Heart left ventricle (tissue), 16 donors: ENCODE results near the gene ZFYVE26. TPM values are rescaled to one million over a fixed set of nuclear protein-coding genes. Genes with fewer than 3 reads are reported as not detected.

ENCODE experiments used
- ATAC-seq, 4 donors: fragments of 200-7000 bp; cut with Tn5 transposase; one replicate each; pipeline ENCODE4 v1.9.1; 2020 to 2022; ENCODE audit warnings: moderate library complexity in 4 of 4, mild to moderate bottlenecking in 3 of 4, moderate number of reproducible peaks in 1 of 4
- DNase-seq, 5 donors: peaks; one replicate each; pipeline ENCODE4 v3.0.0-alpha.2; 2020
- H3K27ac ChIP-seq, 12 donors: fragments of 200-600 bp; sonication (generic) in 4 of 12; one replicate each; pipeline versions ENCODE4 v1.5.0 to v1.8.0; 2016 to 2022; ENCODE audit warnings: mild to moderate bottlenecking in 2 of 12
- H3K27me3 ChIP-seq, 9 donors: fragments of 200-600 bp; sonication (generic) in 2 of 9; one replicate each; pipeline versions ENCODE4 v1.5.1 to v1.8.0; 2016 to 2022; ENCODE audit warnings: mild to moderate bottlenecking in 3 of 9
- H3K36me3 ChIP-seq, 9 donors: fragments of 200-600 bp; sonication (generic) in 2 of 9; one replicate each; pipeline versions ENCODE4 v1.5.0 to v1.8.0; 2018 to 2022; ENCODE audit warnings: mild to moderate bottlenecking in 2 of 9
- H3K4me1 ChIP-seq, 12 donors: fragments of 200-600 bp; sonication (generic) in 4 of 12; one replicate each; pipeline versions ENCODE4 v1.5.0 to v1.8.0; 2016 to 2022; ENCODE audit warnings: mild to moderate bottlenecking in 3 of 12
- H3K4me3 ChIP-seq, 12 donors: fragments of 200-600 bp; sonication (generic) in 4 of 12; one replicate each; pipeline versions ENCODE4 v1.5.0 to v1.8.0; 2017 to 2022; ENCODE audit warnings: mild to moderate bottlenecking in 9 of 12, moderate library complexity in 4 of 12
- H3K9me3 ChIP-seq, 12 donors: fragments of 200-600 bp; sonication (generic) in 4 of 12; one replicate each; pipeline versions ENCODE4 v1.5.0 to v1.8.0; 2016 to 2022; ENCODE audit warnings: mild to moderate bottlenecking in 1 of 12
- POLR2A ChIP-seq, 2 donors: fragments of 450-650 bp; IDR thresholded peaks; one replicate each; pipeline ENCODE4 v1.6.1; 2017; ENCODE audit warnings: antibody characterized with exemption in 2 of 2, mild to moderate bottlenecking in 2 of 2, moderate library complexity in 2 of 2
- WGBS, 4 donors: extraction: QIAGEN DNeasy Blood & Tissue Kit in 2 of 4; methylation state at CpG; one replicate each; pipeline versions ENCODE4 v1.1.5 to v1.1.7; 2013 to 2018; 5-methylcytosine and 5-hydroxymethylcytosine counted together
- intact Hi-C, 10 donors: fragments of 100-400 bp; cut with DNase I; formaldehyde crosslinking; loops; one replicate each; pipeline versions ENCODE4 v1.11.1 to v1.14.2; 2022
- polyA plus RNA-seq, 2 donors: library from polyadenylated mRNA; stranded (reverse); fragments of 200-250 nt; gene quantifications; one replicate each; pipeline ENCODE4 v1.2.3, GENCODE V29; 2013
- total RNA-seq, 9 donors: library from RNA; depleted of rRNA in 2 of 9; stranded (reverse); fragments of >200 nt in 2 of 9; fragmentation: NEBNext Ultra II Directional in 3 of 9; extraction: Animal tissue kit (Norgen Biotek cat#: 25700) in 3 of 9; gene quantifications; one replicate each; pipeline versions ENCODE4 v1.1.0 to v1.2.4, GENCODE V29; 2016 to 2023
- TF ChIP-seq, protein P1 (sequence below), 12 donors: fragments of 200-600 bp; sonication (generic) in 4 of 12; IDR thresholded peaks; one replicate each; pipeline versions ENCODE4 v1.5.0 to v1.8.0; 2018 to 2022; ENCODE audit warnings: antibody characterized with exemption in 12 of 12, mild to moderate bottlenecking in 5 of 12
- donor health status: ischemic (EF 13 %, LVEDD 7.1; RV severe dilation, severe dysfunction).
- donor health status: healthy with polysubstance abuse.
- donor health status: DM: no; HTN: yes; CAD: no.
- donor health status: DM: no; HTN: no; CAD: no.
- donor health status: ischemic (EF 25% LVEDD 6.9; RV normal size, moderate dysfunction).
- donor health status: ischemic (EF 25% LVEDD 5.7; RV mildly dilated, moderate dysfunction).
- donor health status: healthy.
- donor health status: DM: yes; HTN: yes; CAD: no.
- donor health status: ischemic (EF 35%, LVEDD 5.7; RV mildly dilated, moderate dysfunction).
- donor health status: nonischemic (EF 11% LVEDD 7.7; RV severe dilation, severe dysfunction).
- donor health status: DM: yes; HTN: yes; CAD: no.
- donor health status: PGD.
- donor health status: ischemic (EF 29% LVEDD 5.4; RV normal size, mild dysfunction).
- donor health status: nonischemic (EF 23%, LVEDD 6.1; RV moderate dilation, normal function).

ZFYVE26 gene
- total and polyA plus RNA-seq, 11 donors, result 5.1 to 24.1 (median 18.2) TPM

GRCh38 chr14:67738740-67739504, 77.5 kb downstream of the ZFYVE26 start:
- TF ChIP-seq, protein P1, sequence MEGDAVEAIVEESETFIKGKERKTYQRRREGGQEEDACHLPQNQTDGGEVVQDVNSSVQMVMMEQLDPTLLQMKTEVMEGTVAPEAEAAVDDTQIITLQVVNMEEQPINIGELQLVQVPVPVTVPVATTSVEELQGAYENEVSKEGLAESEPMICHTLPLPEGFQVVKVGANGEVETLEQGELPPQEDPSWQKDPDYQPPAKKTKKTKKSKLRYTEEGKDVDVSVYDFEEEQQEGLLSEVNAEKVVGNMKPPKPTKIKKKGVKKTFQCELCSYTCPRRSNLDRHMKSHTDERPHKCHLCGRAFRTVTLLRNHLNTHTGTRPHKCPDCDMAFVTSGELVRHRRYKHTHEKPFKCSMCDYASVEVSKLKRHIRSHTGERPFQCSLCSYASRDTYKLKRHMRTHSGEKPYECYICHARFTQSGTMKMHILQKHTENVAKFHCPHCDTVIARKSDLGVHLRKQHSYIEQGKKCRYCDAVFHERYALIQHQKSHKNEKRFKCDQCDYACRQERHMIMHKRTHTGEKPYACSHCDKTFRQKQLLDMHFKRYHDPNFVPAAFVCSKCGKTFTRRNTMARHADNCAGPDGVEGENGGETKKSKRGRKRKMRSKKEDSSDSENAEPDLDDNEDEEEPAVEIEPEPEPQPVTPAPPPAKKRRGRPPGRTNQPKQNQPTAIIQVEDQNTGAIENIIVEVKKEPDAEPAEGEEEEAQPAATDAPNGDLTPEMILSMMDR (IDR thresholded peaks at IDR 0.05), result no peak
- no peak for TF ChIP-seq POLR2A (IDR thresholded peaks at IDR 0.05)
- peak overlapping the region in 2 of 12 donors; percentile 17 to 30 for H3K27ac ChIP-seq
- H3K36me3 ChIP-seq, result no peaks in the 10 kb centered on the region
- WGBS, 4 donors, result 60 to 67% (median 62%) methylated on average over 12 of the region's 12 CpGs
- intact Hi-C loops, result no loop called here
- DNase-seq, result peak in 4 of 5 donors; percentile 61 to 78 (median 69)
- no peaks in the 10 kb centered on the region for H3K27me3 ChIP-seq
- peaks cover 0 to 32% (median 15%) of the 10 kb centered on the region in 12 donors for H3K4me1 ChIP-seq
- H3K9me3 ChIP-seq, result no peaks in the 10 kb centered on the region
- ATAC-seq, result peak; percentile 48 to 75 (median 70)
- H3K4me3 ChIP-seq, result no peak overlapping the region

DNA sequence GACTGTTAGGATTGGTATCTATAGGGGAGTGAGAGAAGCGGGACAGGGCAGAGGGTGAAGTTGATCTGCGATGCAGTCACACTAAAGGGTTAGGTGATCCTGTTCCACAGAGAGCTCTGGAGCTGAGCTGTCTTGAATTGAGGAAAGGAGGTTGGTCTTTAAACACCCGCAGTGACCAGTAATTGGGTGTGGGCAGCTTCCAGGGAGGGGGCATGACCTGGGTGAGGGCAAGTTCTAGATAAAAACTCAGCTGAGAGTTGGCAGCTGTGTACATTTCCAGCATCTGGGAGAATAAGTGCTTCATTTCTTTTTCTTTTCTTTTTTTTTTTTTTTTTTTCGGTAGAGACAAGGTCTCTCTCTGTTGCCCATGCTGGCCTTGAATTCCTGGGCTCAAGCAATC, 79.6 kb downstream of the ZFYVE26 start:
- no peak for TF ChIP-seq POLR2A (IDR thresholded peaks at IDR 0.05)
- TF ChIP-seq, protein P1 (IDR thresholded peaks at IDR 0.05), result no peak
- intact Hi-C loops, result no loop called here

DNA sequence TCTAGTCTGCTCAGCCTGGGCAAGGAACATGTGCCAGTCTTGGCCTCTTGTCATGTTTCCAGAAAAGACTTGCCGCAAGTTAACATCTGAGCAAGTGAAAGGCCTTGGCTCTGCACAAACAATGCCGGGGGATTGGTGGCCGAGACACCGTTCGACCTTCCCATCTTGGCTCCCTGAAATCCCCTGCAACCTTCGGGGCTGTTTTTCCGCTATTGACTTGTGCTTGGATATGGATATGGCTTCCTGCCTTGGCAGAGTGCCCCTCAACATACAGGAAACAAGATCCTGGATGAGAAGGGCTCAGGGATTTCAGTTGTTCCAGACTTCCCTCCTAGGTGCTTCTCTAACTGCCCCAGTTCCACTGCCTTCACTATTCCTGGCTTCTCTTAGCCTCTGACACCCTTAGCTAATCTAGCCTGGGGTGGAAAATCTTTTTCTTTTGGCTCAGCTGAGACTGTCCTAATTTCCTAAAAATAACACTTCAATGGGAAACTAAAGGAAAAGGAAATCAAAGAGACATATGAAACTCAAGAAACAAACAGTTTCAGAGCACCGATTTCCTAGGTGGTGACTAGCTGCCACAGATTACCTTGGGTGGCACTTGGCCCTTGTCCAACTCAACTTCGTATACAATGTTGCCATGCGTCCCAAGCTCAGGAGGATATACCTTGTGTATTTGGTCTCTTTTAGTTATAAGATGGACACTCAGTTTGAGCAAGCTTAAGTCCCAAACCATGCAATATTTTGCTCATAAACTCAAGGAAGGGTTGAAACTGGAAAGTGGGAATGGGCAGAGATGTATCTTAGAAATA, 80.8 kb downstream of the ZFYVE26 start:
- DNase-seq, result peak in 2 of 5 donors; percentile 14 to 27
- TF ChIP-seq, protein P1 (IDR thresholded peaks at IDR 0.05), result no peak
- TF ChIP-seq POLR2A (IDR thresholded peaks at IDR 0.05), result no peak
- ATAC-seq, result peak; percentile 45 to 73 (median 60)
- no peaks in the 10 kb centered on the region for H3K9me3 ChIP-seq
- no peaks in the 10 kb centered on the region for H3K36me3 ChIP-seq
- peaks cover 0 to 32% (median 15%) of the 10 kb centered on the region in 12 donors for H3K4me1 ChIP-seq
- no peaks in the 10 kb centered on the region for H3K27me3 ChIP-seq
- peak overlapping the region in 4 of 12 donors; percentile 13 to 57 (median 54) for H3K27ac ChIP-seq
- H3K4me3 ChIP-seq, result no peak overlapping the region
- intact Hi-C loops, result no loop called here
- WGBS, 4 donors, result 54 to 73% (median 65%) methylated on average over 10 of the region's 10 CpGs

More for the DNA sequence above, 79.6 kb downstream of the ZFYVE26 start:
- ATAC-seq, result no peak
- Histone ChIP-seq H3K4me3 (no peak overlapping the region), H3K27ac (no peak overlapping the region), H3K36me3 (no peaks in the 10 kb centered on the region), H3K4me1 (peaks cover 0 to 32% (median 15%) of the 10 kb centered on the region in 12 donors), H3K27me3 (no peaks in the 10 kb centered on the region), H3K9me3 (no peaks in the 10 kb centered on the region)
- no peak for DNase-seq
- WGBS, 4 donors, result 85 to 89% (median 86%) methylated on average over 4 of the region's 4 CpGs

GRCh38 chr14:67734675-67735074, 81.7 kb downstream of the ZFYVE26 start:
- ATAC-seq, result peak in 3 of 4 donors; percentile 59 to 72 (median 64)
- Histone ChIP-seq H3K4me1 (peaks cover 0 to 31% (median 15%) of the 10 kb centered on the region in 12 donors), H3K4me3 (no peak overlapping the region), H3K27ac (peak overlapping the region in 5 of 12 donors; percentile 16 to 55 (median 45)), H3K36me3 (no peaks in the 10 kb centered on the region), H3K9me3 (no peaks in the 10 kb centered on the region), H3K27me3 (no peaks in the 10 kb centered on the region)
- 44 to 58% (median 53%) methylated on average over 3 of the region's 3 CpGs for WGBS, 4 donors
- no peak for TF ChIP-seq POLR2A (IDR thresholded peaks at IDR 0.05)
- TF ChIP-seq, protein P1 (IDR thresholded peaks at IDR 0.05), result peak in 3 of 12 donors; percentile 20 to 32 (median 25)
- intact Hi-C loops, result no loop called here
- DNase-seq, result peak in 2 of 5 donors; percentile 21 to 51
